Heart left ventricle (tissue), 13 donors: ENCODE results near the gene RRM1.

ENCODE experiments used
- POLR2A ChIP-seq, 2 donors: fragments of 450-650 bp; IDR thresholded peaks; one replicate each; pipeline ENCODE4 v1.6.1; 2017; ENCODE audit warnings: antibody characterized with exemption in 2 of 2, mild to moderate bottlenecking in 2 of 2, moderate library complexity in 2 of 2
- TF ChIP-seq, protein P1 (sequence below), 12 donors: fragments of 200-600 bp; sonication (generic) in 4 of 12; IDR thresholded peaks; one replicate each; pipeline versions ENCODE4 v1.5.0 to v1.8.0; 2018 to 2022; ENCODE audit warnings: antibody characterized with exemption in 12 of 12, mild to moderate bottlenecking in 5 of 12
- donor health status: ischemic (EF 13 %, LVEDD 7.1; RV severe dilation, severe dysfunction).
- donor health status: DM: no; HTN: yes; CAD: no.
- donor health status: DM: no; HTN: no; CAD: no.
- donor health status: ischemic (EF 25% LVEDD 6.9; RV normal size, moderate dysfunction).
- donor health status: ischemic (EF 25% LVEDD 5.7; RV mildly dilated, moderate dysfunction).
- donor health status: ischemic (EF 35%, LVEDD 5.7; RV mildly dilated, moderate dysfunction).
- donor health status: nonischemic (EF 11% LVEDD 7.7; RV severe dilation, severe dysfunction).
- donor health status: DM: yes; HTN: yes; CAD: no.
- donor health status: PGD.
- donor health status: ischemic (EF 29% LVEDD 5.4; RV normal size, mild dysfunction).
- donor health status: nonischemic (EF 23%, LVEDD 6.1; RV moderate dilation, normal function).

DNA sequence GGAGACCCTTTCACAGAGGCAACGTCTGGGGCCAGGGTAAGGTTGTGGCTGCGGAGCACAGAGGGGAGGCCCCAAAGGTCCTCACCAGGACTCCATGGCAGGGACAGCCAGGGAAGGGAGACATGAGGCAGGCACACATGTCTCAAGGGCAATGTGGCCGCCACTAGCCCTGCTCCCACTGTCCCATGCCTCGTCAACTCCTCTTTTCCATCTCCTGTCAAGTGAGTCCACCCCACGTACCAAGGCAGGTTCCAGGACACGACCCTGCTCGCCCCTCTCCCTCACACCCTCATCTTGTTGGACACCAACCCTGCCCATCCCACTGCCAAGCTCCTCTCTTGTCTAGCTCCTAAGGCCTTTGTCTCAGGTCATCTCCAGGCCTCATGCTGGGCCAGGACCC, 73.2 kb downstream of the RRM1 start:
- TF ChIP-seq, protein P1, sequence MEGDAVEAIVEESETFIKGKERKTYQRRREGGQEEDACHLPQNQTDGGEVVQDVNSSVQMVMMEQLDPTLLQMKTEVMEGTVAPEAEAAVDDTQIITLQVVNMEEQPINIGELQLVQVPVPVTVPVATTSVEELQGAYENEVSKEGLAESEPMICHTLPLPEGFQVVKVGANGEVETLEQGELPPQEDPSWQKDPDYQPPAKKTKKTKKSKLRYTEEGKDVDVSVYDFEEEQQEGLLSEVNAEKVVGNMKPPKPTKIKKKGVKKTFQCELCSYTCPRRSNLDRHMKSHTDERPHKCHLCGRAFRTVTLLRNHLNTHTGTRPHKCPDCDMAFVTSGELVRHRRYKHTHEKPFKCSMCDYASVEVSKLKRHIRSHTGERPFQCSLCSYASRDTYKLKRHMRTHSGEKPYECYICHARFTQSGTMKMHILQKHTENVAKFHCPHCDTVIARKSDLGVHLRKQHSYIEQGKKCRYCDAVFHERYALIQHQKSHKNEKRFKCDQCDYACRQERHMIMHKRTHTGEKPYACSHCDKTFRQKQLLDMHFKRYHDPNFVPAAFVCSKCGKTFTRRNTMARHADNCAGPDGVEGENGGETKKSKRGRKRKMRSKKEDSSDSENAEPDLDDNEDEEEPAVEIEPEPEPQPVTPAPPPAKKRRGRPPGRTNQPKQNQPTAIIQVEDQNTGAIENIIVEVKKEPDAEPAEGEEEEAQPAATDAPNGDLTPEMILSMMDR (IDR thresholded peaks at IDR 0.05): no peak
- TF ChIP-seq POLR2A (IDR thresholded peaks at IDR 0.05): no peak
